HEK293 (cell line): ENCODE measurements around the gene RALGAPA2.
A peak's percentile ranks its signal among the peaks of the same experiment; 100 is the strongest.

Source experiments
- CTCF ChIA-PET: fragments of 350-600 bp; formaldehyde crosslinking; extraction: SDS; loops from one replicate; lab custom pipeline; 2021; ENCODE audit warnings: antibody characterized with exemption; lab: Yijun Ruan, JAX
- POLR2A ChIA-PET: fragments of 300-600 bp; formaldehyde crosslinking; extraction: SDS; loops from one replicate; lab custom pipeline; 2020; ENCODE audit warnings: antibody characterized with exemption, inconsistent platforms; lab: Yijun Ruan, JAX
- H3K27ac ChIP-seq: fragments of 200-500 bp; sonication (Bioruptor generic); 2 replicates; pipeline ENCODE4 v1.5.1; 2014; ENCODE audit warnings: low read depth, low read length, control low read depth, inconsistent platforms; ENCODE audit errors: extremely low read depth
- H3K36me3 ChIP-seq, 2 experiments: fragments of 200-500 bp in 1 of 2; sonication (Bioruptor generic) in 1 of 2; 1 replicate in 1 of 2; 2 replicates in 1 of 2; pipeline ENCODE4 v1.5.1; 2014 to 2017; ENCODE audit warnings: inconsistent platforms in 2 of 2, low read length in 2 of 2; ENCODE audit not compliant: control insufficient read depth in 2 of 2, insufficient read depth in 1 of 2
- H3K4me1 ChIP-seq: fragments of 200-500 bp; sonication (Bioruptor generic); 2 replicates; pipeline ENCODE4 v1.5.1; 2014; ENCODE audit warnings: mild to moderate bottlenecking, low read length, inconsistent platforms; ENCODE audit not compliant: control insufficient read depth, insufficient read depth
- H3K4me3 ChIP-seq: 2 replicates; pipeline ENCODE4 v1.5.1; 2011; ENCODE audit warnings: low read depth, mild to moderate bottlenecking, control low read depth, low read length, moderate library complexity
- H3K9me3 ChIP-seq: fragments of 200-500 bp; sonication (Bioruptor generic); 2 replicates; pipeline ENCODE4 v1.5.1; 2014; ENCODE audit warnings: low read depth, low read length, inconsistent platforms; ENCODE audit not compliant: control insufficient read depth, insufficient read depth
- ELK4 ChIP-seq: IDR thresholded peaks from 2 replicates; pipeline ENCODE4 v1.6.1; 2011; ENCODE audit warnings: mild to moderate bottlenecking, low read depth, low read length, borderline replicate concordance
- FEZF1 ChIP-seq: fragments of 450-650 bp; formaldehyde crosslinking; IDR thresholded peaks from 2 replicates; pipeline ENCODE4 v1.5.1; 2016; ENCODE audit warnings: missing biosample characterization, missing genetic modification characterization
- KLF1 ChIP-seq: fragments of 450-650 bp; formaldehyde crosslinking; IDR thresholded peaks from 2 replicates; pipeline ENCODE4 v1.5.1; 2016; ENCODE audit warnings: missing biosample characterization, missing genetic modification characterization
- KLF10 ChIP-seq: fragments of 450-650 bp; IDR thresholded peaks from 2 replicates; pipeline ENCODE4 v1.5.1; 2018; ENCODE audit warnings: missing biosample characterization, mild to moderate bottlenecking, missing genetic modification characterization
- PRDM6 ChIP-seq: fragments of 450-650 bp; formaldehyde crosslinking; IDR thresholded peaks from 2 replicates; pipeline ENCODE4 v1.5.1; 2017; ENCODE audit warnings: missing biosample characterization, missing genetic modification characterization
- SP7 ChIP-seq: fragments of 450-650 bp; formaldehyde crosslinking; IDR thresholded peaks from 2 replicates; pipeline ENCODE4 v1.5.1; 2016; ENCODE audit warnings: missing biosample characterization, missing genetic modification characterization
- ZBTB1 ChIP-seq: fragments of 450-650 bp; formaldehyde crosslinking; IDR thresholded peaks from 2 replicates; pipeline ENCODE4 v1.5.1; 2016; ENCODE audit warnings: missing biosample characterization, missing genetic modification characterization
- ZBTB11 ChIP-seq: fragments of 450-650 bp; formaldehyde crosslinking; conservative IDR thresholded peaks from 2 replicates; pipeline ENCODE4 v1.5.1; 2016; ENCODE audit warnings: low read depth, missing biosample characterization, missing genetic modification characterization
- ZBTB44 ChIP-seq: fragments of 450-650 bp; IDR thresholded peaks from 2 replicates; pipeline ENCODE4 v1.5.1; 2018; ENCODE audit warnings: missing biosample characterization, mild to moderate bottlenecking, missing genetic modification characterization
- ZBTB7A ChIP-seq: fragments of 450-650 bp; formaldehyde crosslinking; IDR thresholded peaks from 2 replicates; pipeline ENCODE4 v1.5.1; 2016; ENCODE audit warnings: low read depth, missing biosample characterization, missing genetic modification characterization
- ZNF148 ChIP-seq: fragments of 450-650 bp; formaldehyde crosslinking; IDR thresholded peaks from 2 replicates; pipeline ENCODE4 v1.5.0; 2017; ENCODE audit warnings: missing biosample characterization, missing genetic modification characterization, borderline replicate concordance
- ZNF23 ChIP-seq: fragments of 450-650 bp; formaldehyde crosslinking; IDR thresholded peaks from 2 replicates; pipeline ENCODE4 v1.5.1; 2016; ENCODE audit warnings: missing biosample characterization, missing genetic modification characterization, borderline replicate concordance
- ZNF302 ChIP-seq: fragments of 450-650 bp; formaldehyde crosslinking; IDR thresholded peaks from 2 replicates; pipeline ENCODE4 v1.5.1; 2016; ENCODE audit warnings: missing biosample characterization, missing genetic modification characterization, low read depth
- ZNF354C ChIP-seq: fragments of 450-650 bp; formaldehyde crosslinking; IDR thresholded peaks from 2 replicates; pipeline ENCODE4 v1.5.1; 2016; ENCODE audit warnings: missing biosample characterization, missing genetic modification characterization, low read depth, borderline replicate concordance
- ZNF37A ChIP-seq: fragments of 450-650 bp; IDR thresholded peaks from 2 replicates; pipeline ENCODE4 v1.5.1; 2018; ENCODE audit warnings: missing biosample characterization, missing genetic modification characterization
- ZNF426 ChIP-seq: fragments of 450-650 bp; formaldehyde crosslinking; IDR thresholded peaks from 2 replicates; pipeline ENCODE4 v1.5.1; 2017; ENCODE audit warnings: missing biosample characterization, missing genetic modification characterization, mild to moderate bottlenecking, inconsistent platforms, moderate library complexity
- ZNF433 ChIP-seq: fragments of 450-650 bp; formaldehyde crosslinking; IDR thresholded peaks from 2 replicates; pipeline ENCODE4 v1.5.1; 2016; ENCODE audit warnings: missing biosample characterization, missing genetic modification characterization, low read depth
- ZNF510 ChIP-seq: fragments of 450-650 bp; formaldehyde crosslinking; IDR thresholded peaks from 2 replicates; pipeline ENCODE4 v1.5.1; 2018; ENCODE audit warnings: mild to moderate bottlenecking, missing genetic modification characterization, missing biosample characterization; ENCODE audit not compliant: insufficient replicate concordance
- ZNF544 ChIP-seq: fragments of 450-650 bp; formaldehyde crosslinking; IDR thresholded peaks from 2 replicates; pipeline ENCODE4 v1.5.0; 2017; ENCODE audit warnings: missing biosample characterization, missing genetic modification characterization
- ZNF580 ChIP-seq: fragments of 450-650 bp; formaldehyde crosslinking; IDR thresholded peaks from 2 replicates; pipeline ENCODE4 v1.5.1; 2016; ENCODE audit warnings: missing biosample characterization, missing genetic modification characterization
- ZNF704 ChIP-seq: fragments of 450-650 bp; formaldehyde crosslinking; IDR thresholded peaks from 2 replicates; pipeline ENCODE4 v1.5.1; 2016; ENCODE audit warnings: missing biosample characterization, missing genetic modification characterization
- ZNF747 ChIP-seq: fragments of 450-650 bp; formaldehyde crosslinking; IDR thresholded peaks from 2 replicates; pipeline ENCODE4 v1.5.1; 2016; ENCODE audit warnings: missing biosample characterization, missing genetic modification characterization
- ZNF837 ChIP-seq: fragments of 450-650 bp; formaldehyde crosslinking; IDR thresholded peaks from 2 replicates; pipeline ENCODE4 v1.5.1; 2016; ENCODE audit warnings: missing biosample characterization, missing genetic modification characterization

The RALGAPA2 gene

GRCh38 chr20:20759132-20759531, 46.7 kb upstream of the RALGAPA2 start:
- H3K4me3 ChIP-seq, result no peak overlapping the region
- H3K9me3 ChIP-seq, result no peaks in the 10 kb centered on the region
- TF ChIP-seq ZBTB44 (tag by site-specific recombination), result no peak
- TF ChIP-seq ZNF580 (tag by site-specific recombination), result no peak
- peak; percentile 47; the same call in 1 of the 2 replicates for TF ChIP-seq PRDM6
- no peak for TF ChIP-seq ZNF426
- no peaks in the 10 kb centered on the region for H3K36me3 ChIP-seq
- ChIA-PET POLR2A (no interaction called here), CTCF (interaction anchor here (1.0 kb wide), 1 partner anchor 66 kb away, joined by 3 read pairs; no protein-coding TSS in a partner anchor)
- H3K27ac ChIP-seq, result no peak overlapping the region
- H3K4me1 ChIP-seq, result no peaks in the 10 kb centered on the region

- Histone ChIP-seq H3K4me1 (no peaks in the 10 kb centered on the region), H3K36me3 (no peaks in the 10 kb centered on the region), H3K27ac (no peak overlapping the region), H3K4me3 (no peak overlapping the region), H3K9me3 (no peaks in the 10 kb centered on the region)
- ChIA-PET CTCF (no interaction called here), POLR2A (no interaction called here)
- TF ChIP-seq ZNF544 (tag by site-specific recombination) (no peak), ELK4 (no peak), ZNF837 (tag by site-specific recombination) (no peak), ZNF23 (tag by site-specific recombination) (no peak), ZNF704 (tag by site-specific recombination) (no peak), FEZF1 (tag by site-specific recombination) (no peak), ZBTB11 (tag by site-specific recombination) (no peak), ZNF37A (tag by site-specific recombination) (no peak), SP7 (tag by site-specific recombination) (no peak), ZBTB7A (no peak), ZNF354C (tag by site-specific recombination) (no peak), ZNF747 (no peak), ZNF148 (tag by site-specific recombination) (no peak), ZNF510 (tag by site-specific recombination) (no peak), ZBTB1 (tag by site-specific recombination) (no peak), ZNF302 (tag by site-specific recombination) (no peak), KLF10 (tag by site-specific recombination) (no peak), KLF1 (tag by site-specific recombination) (no peak), ZNF433 (tag by site-specific recombination) (no peak)
Measured at GRCh38 chr20:20755674-20756319, 43.4 kb upstream of the RALGAPA2 start.
